Right atrium auricular region (tissue), 2 donors: ENCODE measurements around the gene PAXX. TPM values are rescaled to one million over a fixed set of nuclear protein-coding genes. Genes with fewer than 3 reads are reported as not detected.

Experiments
- DNase-seq: peaks from one replicate; pipeline ENCODE4 v3.0.0-alpha.2; 2019; ENCODE audit warnings: low spot score
- H3K27ac ChIP-seq, 2 donors: fragments of 200-600 bp; sonication (generic); 1 replicate in 1 of 2; 2 replicates in 1 of 2; pipeline ENCODE4 v1.5.1; 2016 to 2019
- H3K27me3 ChIP-seq, 2 donors: fragments of 200-600 bp; sonication (generic); one replicate each; pipeline versions ENCODE4 v1.5.1 to v1.6.0; 2017 to 2019
- H3K36me3 ChIP-seq: fragments of 200-600 bp; sonication (generic); one replicate; pipeline ENCODE4 v1.5.1; 2016
- H3K4me1 ChIP-seq, 2 donors: fragments of 200-600 bp; sonication (generic); one replicate each; pipeline versions ENCODE4 v1.5.1 to v1.6.0; 2017 to 2019
- H3K4me3 ChIP-seq, 2 donors: fragments of 200-600 bp; sonication (generic); 1 replicate in 1 of 2; 2 replicates in 1 of 2; pipeline ENCODE4 v1.5.1; 2017 to 2019; ENCODE audit warnings: mild to moderate bottlenecking in 1 of 2, moderate library complexity in 1 of 2
- H3K9me3 ChIP-seq, 2 donors: fragments of 200-600 bp; sonication (generic); one replicate each; pipeline ENCODE4 v1.5.1; 2019
- total RNA-seq, 2 donors: library from RNA; depleted of rRNA; stranded (reverse); fragments of >200 nt; gene quantifications; one replicate each; pipeline ENCODE4 v1.1.0, GENCODE V29; 2016
- TF ChIP-seq, protein P1 (sequence below), 2 donors: fragments of 200-600 bp; sonication (generic); IDR thresholded peaks; one replicate each; pipeline ENCODE4 v1.5.1; 2019; ENCODE audit warnings: antibody characterized with exemption in 2 of 2

PAXX gene
- total RNA-seq, 2 donors from 2014 or later, result 27.4 to 37.5 TPM

- peaks cover 33% of the 10 kb centered on the region for H3K36me3 ChIP-seq
- TF ChIP-seq, protein P1, sequence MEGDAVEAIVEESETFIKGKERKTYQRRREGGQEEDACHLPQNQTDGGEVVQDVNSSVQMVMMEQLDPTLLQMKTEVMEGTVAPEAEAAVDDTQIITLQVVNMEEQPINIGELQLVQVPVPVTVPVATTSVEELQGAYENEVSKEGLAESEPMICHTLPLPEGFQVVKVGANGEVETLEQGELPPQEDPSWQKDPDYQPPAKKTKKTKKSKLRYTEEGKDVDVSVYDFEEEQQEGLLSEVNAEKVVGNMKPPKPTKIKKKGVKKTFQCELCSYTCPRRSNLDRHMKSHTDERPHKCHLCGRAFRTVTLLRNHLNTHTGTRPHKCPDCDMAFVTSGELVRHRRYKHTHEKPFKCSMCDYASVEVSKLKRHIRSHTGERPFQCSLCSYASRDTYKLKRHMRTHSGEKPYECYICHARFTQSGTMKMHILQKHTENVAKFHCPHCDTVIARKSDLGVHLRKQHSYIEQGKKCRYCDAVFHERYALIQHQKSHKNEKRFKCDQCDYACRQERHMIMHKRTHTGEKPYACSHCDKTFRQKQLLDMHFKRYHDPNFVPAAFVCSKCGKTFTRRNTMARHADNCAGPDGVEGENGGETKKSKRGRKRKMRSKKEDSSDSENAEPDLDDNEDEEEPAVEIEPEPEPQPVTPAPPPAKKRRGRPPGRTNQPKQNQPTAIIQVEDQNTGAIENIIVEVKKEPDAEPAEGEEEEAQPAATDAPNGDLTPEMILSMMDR (IDR thresholded peaks at IDR 0.05), result no peak
- H3K27me3 ChIP-seq, result no peaks in the 10 kb centered on the region
- H3K4me1 ChIP-seq, result no peaks in the 10 kb centered on the region
- no peak overlapping the region for H3K4me3 ChIP-seq
- no peak for DNase-seq
- no peak overlapping the region for H3K27ac ChIP-seq
- no peaks in the 10 kb centered on the region for H3K9me3 ChIP-seq
Measured at GRCh38 chr9:137009217-137009616, 17.0 kb downstream of the PAXX start.

- DNase-seq, result no peak
- H3K36me3 ChIP-seq, result peaks cover 35% of the 10 kb centered on the region
- TF ChIP-seq, protein P1 (IDR thresholded peaks at IDR 0.05), result no peak
- no peak overlapping the region for H3K4me3 ChIP-seq
- H3K27ac ChIP-seq, result no peak overlapping the region
- H3K4me1 ChIP-seq, result no peaks in the 10 kb centered on the region
- no peaks in the 10 kb centered on the region for H3K9me3 ChIP-seq
- H3K27me3 ChIP-seq, result no peaks in the 10 kb centered on the region
Measured at GRCh38 chr9:137009938-137010732, 17.9 kb downstream of the PAXX start.

GRCh38 chr9:137011156-137011555, 18.9 kb downstream of the PAXX start:
- TF ChIP-seq, protein P1 (IDR thresholded peaks at IDR 0.05), result no peak
- DNase-seq, result no peak
- Histone ChIP-seq H3K4me3 (no peak overlapping the region), H3K36me3 (peaks cover 45% of the 10 kb centered on the region), H3K27ac (no peak overlapping the region), H3K4me1 (no peaks in the 10 kb centered on the region), H3K27me3 (no peaks in the 10 kb centered on the region), H3K9me3 (no peaks in the 10 kb centered on the region)

GRCh38 chr9:137011907-137012675, 19.9 kb downstream of the PAXX start:
- no peaks in the 10 kb centered on the region for H3K4me1 ChIP-seq
- no peak for DNase-seq
- H3K4me3 ChIP-seq, result no peak overlapping the region
- H3K9me3 ChIP-seq, result no peaks in the 10 kb centered on the region
- no peaks in the 10 kb centered on the region for H3K27me3 ChIP-seq
- H3K27ac ChIP-seq, result no peak overlapping the region
- TF ChIP-seq, protein P1 (IDR thresholded peaks at IDR 0.05), result no peak
- peaks cover 54% of the 10 kb centered on the region for H3K36me3 ChIP-seq

- peaks cover 62% of the 10 kb centered on the region for H3K36me3 ChIP-seq
- TF ChIP-seq, protein P1 (IDR thresholded peaks at IDR 0.05), result no peak
- H3K27me3 ChIP-seq, result no peaks in the 10 kb centered on the region
- H3K4me1 ChIP-seq, result no peaks in the 10 kb centered on the region
- DNase-seq, result no peak
- H3K4me3 ChIP-seq, result no peak overlapping the region
- H3K9me3 ChIP-seq, result no peaks in the 10 kb centered on the region
- no peak overlapping the region for H3K27ac ChIP-seq
Measured at GRCh38 chr9:137012694-137013570, 20.7 kb downstream of the PAXX start.
